HG03039 (cell line): ENCODE results near the gene DDX3X.
"Not testable (repeated sequence)": the region's sequence is repeated elsewhere in the genome, so short reads cannot be mapped to it uniquely, and the experiment has no call there.

Experiments
- ATAC-seq: cut with Tn5 transposase; IDR thresholded peaks from one replicate; pipeline ENCODE4 v1.9.1; 2021; ENCODE audit warnings: mild to moderate bottlenecking, moderate library complexity; ENCODE audit not compliant: unreplicated experiment

DDX3X gene

DNA sequence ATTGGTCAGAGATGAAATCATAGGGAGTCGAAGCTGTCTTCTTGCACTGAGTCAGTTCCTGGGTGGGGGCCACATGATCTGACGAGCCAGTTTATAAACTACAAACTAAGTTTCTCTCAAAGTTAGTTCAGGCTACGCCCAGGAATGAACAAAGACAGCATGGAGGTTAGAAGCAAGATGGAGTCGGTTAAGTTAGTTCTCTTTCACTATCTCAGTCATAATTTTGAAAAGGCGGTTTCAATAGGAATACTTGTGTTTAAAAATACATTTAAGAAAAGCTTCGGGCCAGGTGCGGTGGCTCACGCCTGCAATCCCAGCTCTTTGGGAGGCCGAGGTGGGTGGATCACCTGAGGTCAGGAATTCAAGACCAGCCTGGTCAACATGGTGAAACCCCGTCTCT lies 77.3 kb downstream of the DDX3X start:
- not testable (repeated sequence) for ATAC-seq

GRCh38 chrX:41412261-41413081 lies 78.5 kb downstream of the DDX3X start:
- ATAC-seq = no peak
